ENCODE data around the gene IQCK.

The IQCK gene

DNA sequence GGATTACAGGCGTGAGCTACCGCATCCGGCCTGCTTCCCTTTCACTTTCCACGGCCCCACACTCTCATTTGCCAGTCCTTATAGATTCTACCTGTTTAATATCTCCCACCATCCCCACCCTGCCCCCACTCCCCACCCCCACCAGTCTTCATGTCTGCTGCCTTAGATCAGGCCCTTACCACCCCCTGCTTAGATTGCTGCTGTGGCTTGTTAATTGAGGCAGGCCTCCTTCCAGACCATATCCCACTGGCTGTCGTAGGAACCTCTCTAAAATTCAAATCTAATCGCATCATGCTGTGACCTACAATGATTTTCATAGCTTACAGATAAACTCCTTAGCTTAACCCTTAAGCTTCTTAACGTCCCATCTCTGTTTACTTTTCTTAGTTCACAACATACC, 4.9 kb downstream of the IQCK start:
- H3K27ac ChIP-seq, result no peak overlapping the region
- H3K36me3 ChIP-seq, result no peaks in the 10 kb centered on the region
- no peak overlapping the region for H3K4me3 ChIP-seq (ENCODE audit: low read depth in 1 of 2, low read length in 1 of 2)
- H3K9me3 ChIP-seq, result no peaks in the 10 kb centered on the region
- TF ChIP-seq, protein P1, sequence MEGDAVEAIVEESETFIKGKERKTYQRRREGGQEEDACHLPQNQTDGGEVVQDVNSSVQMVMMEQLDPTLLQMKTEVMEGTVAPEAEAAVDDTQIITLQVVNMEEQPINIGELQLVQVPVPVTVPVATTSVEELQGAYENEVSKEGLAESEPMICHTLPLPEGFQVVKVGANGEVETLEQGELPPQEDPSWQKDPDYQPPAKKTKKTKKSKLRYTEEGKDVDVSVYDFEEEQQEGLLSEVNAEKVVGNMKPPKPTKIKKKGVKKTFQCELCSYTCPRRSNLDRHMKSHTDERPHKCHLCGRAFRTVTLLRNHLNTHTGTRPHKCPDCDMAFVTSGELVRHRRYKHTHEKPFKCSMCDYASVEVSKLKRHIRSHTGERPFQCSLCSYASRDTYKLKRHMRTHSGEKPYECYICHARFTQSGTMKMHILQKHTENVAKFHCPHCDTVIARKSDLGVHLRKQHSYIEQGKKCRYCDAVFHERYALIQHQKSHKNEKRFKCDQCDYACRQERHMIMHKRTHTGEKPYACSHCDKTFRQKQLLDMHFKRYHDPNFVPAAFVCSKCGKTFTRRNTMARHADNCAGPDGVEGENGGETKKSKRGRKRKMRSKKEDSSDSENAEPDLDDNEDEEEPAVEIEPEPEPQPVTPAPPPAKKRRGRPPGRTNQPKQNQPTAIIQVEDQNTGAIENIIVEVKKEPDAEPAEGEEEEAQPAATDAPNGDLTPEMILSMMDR (IDR thresholded peaks at IDR 0.05), result no peak
- H3K27me3 ChIP-seq, result no peaks in the 10 kb centered on the region
- H3K4me1 ChIP-seq (ENCODE audit: control insufficient read depth in 1 of 2, insufficient read depth in 1 of 2, low read depth in 1 of 2, low read length in 1 of 2), result peaks cover 5 to 10% of the 10 kb centered on the region in 2 experiments

DNA sequence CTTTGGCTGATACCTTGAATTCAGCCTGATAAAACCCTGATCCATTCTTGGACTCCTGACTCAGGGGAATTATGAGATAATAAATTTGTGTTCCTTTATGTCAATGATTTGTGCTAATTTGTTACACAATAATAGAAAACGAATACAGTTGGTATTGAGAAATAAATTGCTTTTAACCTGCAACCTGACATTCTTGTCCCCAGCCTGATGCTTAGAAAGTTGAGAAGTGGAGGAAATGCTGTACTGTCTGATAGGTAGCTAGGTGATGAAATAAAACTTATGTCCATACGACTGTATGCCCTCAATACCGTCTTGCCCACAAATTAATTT, 10.5 kb downstream of the IQCK start:
- Histone ChIP-seq H3K9me3 (no peaks in the 10 kb centered on the region), H3K4me1 (ENCODE audit: control insufficient read depth in 1 of 2, insufficient read depth in 1 of 2, low read depth in 1 of 2, low read length in 1 of 2) (no peaks in the 10 kb centered on the region), H3K36me3 (no peaks in the 10 kb centered on the region), H3K4me3 (ENCODE audit: low read depth in 1 of 2, low read length in 1 of 2) (no peak overlapping the region), H3K27ac (no peak overlapping the region), H3K27me3 (no peaks in the 10 kb centered on the region)
- TF ChIP-seq, protein P1 (IDR thresholded peaks at IDR 0.05), result no peak

DNA sequence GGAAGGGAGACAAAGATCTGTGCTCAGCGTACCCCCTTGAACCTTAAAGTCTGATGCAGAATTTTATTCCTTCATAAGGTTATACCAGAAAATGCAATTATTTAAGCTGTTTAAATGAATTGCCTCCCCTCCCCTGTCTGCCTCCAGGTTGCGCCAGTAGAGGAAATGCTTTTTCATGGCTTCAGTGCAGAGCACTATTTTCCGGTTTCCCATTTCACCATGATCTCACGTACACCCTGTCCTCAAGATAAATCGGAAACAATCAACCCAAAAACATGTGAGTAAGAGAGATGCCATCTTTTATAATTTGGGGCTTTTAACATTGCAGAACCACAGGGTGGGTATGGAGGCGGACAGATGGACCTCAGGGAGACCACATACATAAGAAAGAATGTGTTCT, 15.5 kb downstream of the IQCK start:
- Histone ChIP-seq H3K4me3 (ENCODE audit: low read depth in 1 of 2, low read length in 1 of 2) (no peak overlapping the region), H3K36me3 (no peaks in the 10 kb centered on the region), H3K4me1 (ENCODE audit: control insufficient read depth in 1 of 2, insufficient read depth in 1 of 2, low read depth in 1 of 2, low read length in 1 of 2) (no peaks in the 10 kb centered on the region), H3K27me3 (no peaks in the 10 kb centered on the region), H3K27ac (no peak overlapping the region), H3K9me3 (no peaks in the 10 kb centered on the region)
- TF ChIP-seq, protein P1 (IDR thresholded peaks at IDR 0.05), result no peak

DNA sequence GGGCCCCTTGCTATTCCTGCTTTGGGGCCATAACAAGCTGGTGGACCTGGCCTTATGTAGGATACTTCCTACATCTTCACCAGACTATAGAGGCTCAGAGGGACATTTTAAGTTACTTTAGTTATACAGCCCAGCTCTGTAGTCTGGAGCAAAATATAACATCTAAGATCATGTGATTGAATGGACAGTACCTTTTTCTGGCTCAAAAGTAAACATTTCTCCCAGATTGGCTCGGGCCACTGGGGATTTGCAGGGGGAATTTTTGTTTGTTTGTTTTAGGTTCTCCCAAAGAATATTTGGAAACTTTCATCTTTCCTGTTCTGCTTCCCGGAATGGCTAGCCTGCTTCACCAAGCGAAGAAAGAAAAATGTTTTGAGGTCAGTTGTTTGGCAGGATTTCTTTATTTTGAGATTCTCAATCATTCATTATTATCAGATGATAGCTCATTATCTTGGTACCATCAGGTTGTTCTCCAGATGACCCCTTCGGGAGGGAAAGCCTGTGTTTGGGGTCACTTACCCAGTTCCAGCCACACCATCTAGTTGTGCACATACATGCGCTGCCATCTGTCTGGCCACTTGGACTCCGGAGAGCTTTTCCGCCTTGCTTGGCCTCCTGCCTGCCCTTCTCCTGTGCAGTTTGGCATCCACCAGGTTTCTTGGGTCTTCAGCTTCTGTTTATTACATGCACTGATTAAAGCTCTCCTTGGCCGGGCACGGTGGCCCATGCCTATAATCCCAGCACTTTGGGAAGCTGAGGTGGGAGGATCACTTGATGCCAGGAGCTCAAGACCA, 17.2 kb downstream of the IQCK start:
- no peaks in the 10 kb centered on the region for H3K36me3 ChIP-seq
- TF ChIP-seq, protein P1 (IDR thresholded peaks at IDR 0.05), result no peak
- H3K27me3 ChIP-seq, result no peaks in the 10 kb centered on the region

DNA sequence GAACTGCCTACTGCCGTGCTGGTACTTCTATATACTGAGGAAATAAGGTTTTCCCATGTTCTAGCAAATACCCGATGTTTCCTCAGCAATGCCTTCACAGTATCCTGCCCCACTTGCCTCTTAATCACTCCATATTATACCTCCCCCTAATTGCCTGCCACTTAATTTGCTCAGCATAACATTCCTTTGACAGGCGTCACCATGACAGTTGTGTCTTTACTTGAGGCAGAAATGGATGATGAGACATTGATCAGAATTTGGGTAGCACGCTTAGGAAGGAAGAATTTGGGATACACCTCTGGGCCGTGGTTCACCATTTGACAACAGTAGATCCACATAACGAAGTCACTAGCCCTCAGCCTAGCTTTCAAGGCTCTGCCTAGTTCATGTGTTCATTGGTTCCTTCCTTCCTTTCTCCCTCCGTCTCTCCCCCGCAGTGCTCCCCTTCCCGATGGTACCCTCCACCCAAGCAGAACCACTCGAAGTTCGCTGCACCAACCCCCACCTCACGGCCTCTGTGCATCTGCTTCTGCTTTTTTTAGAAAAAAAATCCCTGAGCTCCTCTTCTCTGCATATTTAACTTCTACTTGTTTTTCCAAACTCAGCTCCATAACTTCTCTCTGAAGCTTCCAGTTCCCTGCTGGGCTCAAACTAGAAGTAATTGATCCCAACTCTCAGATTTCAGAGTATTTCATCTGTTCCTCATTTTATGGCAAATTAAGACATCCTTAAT, 19.4 kb downstream of the IQCK start:
- H3K4me3 ChIP-seq (ENCODE audit: low read depth in 1 of 2, low read length in 1 of 2), result no peak overlapping the region
- H3K27me3 ChIP-seq, result no peaks in the 10 kb centered on the region
- H3K36me3 ChIP-seq, result no peaks in the 10 kb centered on the region
- no peaks in the 10 kb centered on the region for H3K9me3 ChIP-seq
- H3K27ac ChIP-seq, result no peak overlapping the region
- H3K4me1 ChIP-seq (ENCODE audit: control insufficient read depth in 1 of 2, insufficient read depth in 1 of 2, low read depth in 1 of 2, low read length in 1 of 2), result no peaks in the 10 kb centered on the region
- TF ChIP-seq, protein P1 (IDR thresholded peaks at IDR 0.05), result no peak

More for the DNA sequence above, 17.2 kb downstream of the IQCK start:
- Histone ChIP-seq H3K9me3 (no peaks in the 10 kb centered on the region), H3K4me1 (ENCODE audit: control insufficient read depth in 1 of 2, insufficient read depth in 1 of 2, low read depth in 1 of 2, low read length in 1 of 2) (no peaks in the 10 kb centered on the region), H3K27ac (no peak overlapping the region), H3K4me3 (ENCODE audit: low read depth in 1 of 2, low read length in 1 of 2) (no peak overlapping the region)

All from neutrophil (primary cell).